ENCODE measurements around the gene PPP4R3A. TPM values are rescaled to one million over a fixed set of nuclear protein-coding genes. Genes with fewer than 3 reads are reported as not detected.
"Not testable (repeated sequence)": the region's sequence is repeated elsewhere in the genome, so short reads cannot be mapped to it uniquely, and the experiment has no call there.

PPP4R3A gene
- polyA plus RNA-seq, 10 donors = 54.1 to 73.2 (median 68.9) TPM

- DNase-seq = no peak
Measured at GRCh38 chr14:91508105-91508504, 2.0 kb downstream of the PPP4R3A start.

GRCh38 chr14:91506226-91506625 lies 3.9 kb downstream of the PPP4R3A start:
- no peak for DNase-seq

GRCh38 chr14:91503000-91503504 lies 7.1 kb downstream of the PPP4R3A start:
- no peak for DNase-seq

- DNase-seq = no peak
Measured at GRCh38 chr14:91501951-91502930, 7.9 kb downstream of the PPP4R3A start.

- no peak for DNase-seq
Measured at GRCh38 chr14:91501348-91501747, 8.8 kb downstream of the PPP4R3A start.

GRCh38 chr14:91496790-91497189 lies 13.3 kb downstream of the PPP4R3A start:
- no peak for DNase-seq

GRCh38 chr14:91494392-91495065 lies 15.6 kb downstream of the PPP4R3A start:
- DNase-seq = not testable (repeated sequence)

- no peak for DNase-seq
Measured at GRCh38 chr14:91493169-91493568, 16.9 kb downstream of the PPP4R3A start.

GRCh38 chr14:91484744-91485143 lies 25.4 kb downstream of the PPP4R3A start:
- no peak for DNase-seq

GRCh38 chr14:91484186-91484585 lies 25.9 kb downstream of the PPP4R3A start:
- no peak for DNase-seq

GRCh38 chr14:91482263-91483013 lies 27.7 kb downstream of the PPP4R3A start:
- DNase-seq = no peak

- DNase-seq = no peak
Measured at GRCh38 chr14:91477388-91477787, 32.7 kb downstream of the PPP4R3A start.

- DNase-seq = no peak
Measured at GRCh38 chr14:91473046-91473445, 37.1 kb downstream of the PPP4R3A start.

GRCh38 chr14:91470216-91470615 lies 39.9 kb downstream of the PPP4R3A start:
- no peak for DNase-seq

- no peak for DNase-seq
Measured at GRCh38 chr14:91466192-91466591, 43.9 kb downstream of the PPP4R3A start.

GRCh38 chr14:91464615-91465205 lies 45.4 kb downstream of the PPP4R3A start:
- no peak for DNase-seq

- no peak for DNase-seq
Measured at GRCh38 chr14:91458612-91459011, 51.5 kb downstream of the PPP4R3A start.

GRCh38 chr14:91456283-91456682 lies 53.8 kb downstream of the PPP4R3A start:
- no peak for DNase-seq

GRCh38 chr14:91454580-91454979 lies 55.5 kb downstream of the PPP4R3A start:
- DNase-seq = no peak

GRCh38 chr14:91454155-91454554 lies 56.0 kb downstream of the PPP4R3A start:
- DNase-seq = no peak

- DNase-seq = no peak
Measured at GRCh38 chr14:91453744-91454143, 56.4 kb downstream of the PPP4R3A start.

Data from muscle of back (tissue), 11 donors.